SH-SY5Y (cell line): ENCODE measurements around the gene DISC1.

ENCODE experiments used
- GATA2 ChIP-seq: IDR thresholded peaks from 2 replicates; pipeline ENCODE4 v1.6.1; 2011; ENCODE audit warnings: mild to moderate bottlenecking, low read depth, low read length
- GATA3 ChIP-seq: IDR thresholded peaks from 2 replicates; pipeline ENCODE4 v1.6.1; 2011; ENCODE audit warnings: low read depth, mild to moderate bottlenecking, low read length, moderate library complexity

DNA sequence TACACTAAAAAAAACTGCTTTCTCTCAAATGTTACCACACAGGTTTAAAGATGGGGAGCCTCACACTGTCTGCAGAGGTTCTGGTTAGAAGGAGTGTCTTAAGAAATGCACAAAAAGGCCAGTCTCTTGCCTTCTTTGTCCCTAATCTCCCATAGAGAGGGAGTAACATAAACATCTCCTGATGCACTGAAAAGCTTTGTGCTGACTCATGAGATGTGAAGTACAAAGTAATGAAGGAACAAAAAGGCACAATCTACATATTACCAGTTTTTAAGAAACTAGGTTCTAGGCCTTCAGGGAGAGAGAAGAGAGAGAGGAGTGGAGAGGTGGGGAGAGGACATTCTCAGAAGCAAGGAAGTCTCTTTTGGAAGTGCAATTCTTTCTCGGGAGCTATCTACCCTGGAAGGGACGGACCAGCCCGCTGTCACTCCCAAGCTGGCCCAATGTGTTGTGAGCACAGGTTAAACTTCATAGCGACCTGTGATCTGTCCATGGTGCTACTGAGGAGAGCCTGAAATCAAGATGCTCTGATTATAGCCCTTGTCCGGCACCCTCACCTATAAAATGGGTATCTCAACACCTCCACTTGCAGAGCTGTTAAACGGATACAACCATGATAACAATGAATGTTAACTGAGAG, 458.1 kb downstream of the DISC1 start:
- no peak for TF ChIP-seq GATA2
- no peak for TF ChIP-seq GATA3
